Measurements from ENCODE around the gene DARS2. TPM values are rescaled to one million over a fixed set of nuclear protein-coding genes. Genes with fewer than 3 reads are reported as not detected.
"Not testable (repeated sequence)": the region's sequence is repeated elsewhere in the genome, so short reads cannot be mapped to it uniquely, and the experiment has no call there.

DARS2 gene
- polyA plus RNA-seq, 5 donors = 14.6 to 24.9 (median 20.2) TPM

- DNase-seq = not testable (repeated sequence)
Measured at GRCh38 chr1:173859547-173859946, 35.1 kb downstream of the DARS2 start.

- no peak for DNase-seq
Measured at GRCh38 chr1:173860065-173860464, 35.6 kb downstream of the DARS2 start.

- no peak for DNase-seq
Measured at GRCh38 chr1:173861731-173862145, 37.3 kb downstream of the DARS2 start.

GRCh38 chr1:173862146-173862768 is 37.8 kb downstream of the DARS2 start:
- not testable (repeated sequence) for DNase-seq

- no peak for DNase-seq
Measured at GRCh38 chr1:173862769-173863223, 38.3 kb downstream of the DARS2 start.

- DNase-seq = no peak
Measured at GRCh38 chr1:173863224-173864161, 39.0 kb downstream of the DARS2 start.

GRCh38 chr1:173864179-173864867 is 39.9 kb downstream of the DARS2 start:
- no peak for DNase-seq

- DNase-seq = no peak
Measured at GRCh38 chr1:173865468-173866164, 41.1 kb downstream of the DARS2 start.

GRCh38 chr1:173866413-173867115 is 42.1 kb downstream of the DARS2 start:
- DNase-seq = no peak

- DNase-seq = no peak
Measured at GRCh38 chr1:173867141-173867752, 42.8 kb downstream of the DARS2 start.

GRCh38 chr1:173867753-173868265 is 43.3 kb downstream of the DARS2 start, which contains the start of gene GAS5:
GAS5 (minus strand) TSS chr1:173867989.
- DNase-seq = peak; percentile 100

- peak; percentile 87 to 90 for DNase-seq
Measured at GRCh38 chr1:173868266-173869020, 44.0 kb downstream of the DARS2 start, which contains the start of gene ZBTB37. ZBTB37 (plus strand) TSS chr1:173868380; CDS start chr1:173870226, 1,846 bp downstream.

- DNase-seq = no peak
Measured at GRCh38 chr1:173869021-173869359, 44.5 kb downstream of the DARS2 start.

GRCh38 chr1:173870252-173871075 is 46.0 kb downstream of the DARS2 start:
- no peak for DNase-seq

- no peak for DNase-seq
Measured at GRCh38 chr1:173871091-173871490, 46.6 kb downstream of the DARS2 start.

GRCh38 chr1:173871500-173871899 is 47.0 kb downstream of the DARS2 start:
- no peak for DNase-seq

- DNase-seq = no peak
Measured at GRCh38 chr1:173876732-173877131, 52.3 kb downstream of the DARS2 start.

GRCh38 chr1:173878251-173878650 is 53.8 kb downstream of the DARS2 start:
- DNase-seq = no peak

All from right lung (tissue), 5 donors.